Measurements from ENCODE around the gene CIB4. TPM values are rescaled to one million over a fixed set of nuclear protein-coding genes. Genes with fewer than 3 reads are reported as not detected.

CIB4 gene
- total and polyA plus RNA-seq, 2 of the 13 experiments (the other 11 are each of a cell fraction or from before 2014, with no cell fraction given) = not detected

DNA sequence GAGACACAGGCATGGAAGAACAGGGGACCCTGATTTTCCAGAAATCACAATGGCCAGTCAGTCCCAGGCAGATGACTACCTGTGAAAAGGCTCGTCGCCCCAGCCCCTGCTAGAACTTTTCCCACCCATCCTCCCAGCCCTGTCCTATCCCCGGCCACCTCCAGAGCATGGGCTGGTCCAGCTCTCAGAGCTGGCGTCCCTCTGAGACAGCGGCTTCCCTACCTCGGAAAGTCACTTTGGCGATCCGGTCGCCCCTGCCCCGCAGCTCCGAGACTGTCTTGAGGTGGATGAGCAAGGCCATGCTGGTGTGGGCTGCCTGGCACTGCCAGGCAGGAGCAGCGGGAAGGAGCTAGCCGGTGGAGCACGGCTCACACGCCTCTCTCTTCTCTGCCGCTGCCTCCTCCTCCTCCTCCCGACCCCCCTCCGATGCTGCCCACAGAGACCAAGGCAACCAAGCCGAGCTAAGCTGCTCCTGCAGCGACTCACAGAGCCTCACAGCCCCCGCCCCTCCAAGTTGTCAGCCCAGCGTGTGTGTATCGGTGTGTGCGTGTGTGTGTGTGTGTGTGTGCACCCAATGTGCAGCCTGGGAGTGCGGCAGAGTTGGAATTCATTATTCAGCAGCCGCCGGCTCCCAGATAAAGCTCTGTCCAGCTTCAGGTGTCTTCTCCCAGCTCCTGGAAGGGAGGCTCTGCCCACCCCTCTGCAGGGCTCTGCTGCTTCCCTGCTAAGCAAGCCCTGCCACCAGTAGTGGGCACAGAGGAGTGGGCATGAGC lies 82.7 kb downstream of the CIB4 start:
- intact Hi-C loops (cut with micrococcal nuclease; ENCODE audit: unreplicated experiment) = no loop called here
- no peak for DNase-seq (ENCODE audit: low spot score)
- no TSS peak for BruUV-seq (replicated peaks)
- WGBS (ENCODE audit: low lambda C conversion rate) = 14% methylated on average over 26 of the region's 27 CpGs
- no peak for ATAC-seq
- H3K4me2 ChIP-seq (ENCODE audit: low read depth, low read length) = no peak overlapping the region
- no peaks in the 10 kb centered on the region for H3K79me2 ChIP-seq (ENCODE audit: insufficient read depth, low read length)
- in situ Hi-C loops (cut with HindIII; ENCODE audit: extremely low pct_ligation_motif_present, low pct_unique_long_range_greater_than_20kb) = no loop called here
- H2AFZ ChIP-seq (ENCODE audit: low read length) = no peak overlapping the region
- H4K20me1 ChIP-seq (ENCODE audit: insufficient read depth, low read length) = no peaks in the 10 kb centered on the region; the same call in 1 of the 2 replicates
- ChIA-PET POLR2A (no interaction called here), CTCF (ENCODE audit: low intra/inter-chr PET ratio, low total read pairs) (no interaction called here)
- no peak overlapping the region for H3K27ac ChIP-seq (ENCODE audit: extremely low read length, insufficient read depth, low read length)
- no peak for FAIRE-seq
- H3K9me3 ChIP-seq (ENCODE audit: low read length) = no peaks in the 10 kb centered on the region
- H3K4me3 ChIP-seq (replicated peaks in 1 of 3; ENCODE audit: insufficient read depth in 1 of 3, low read depth in 2 of 3, low read length in 3 of 3) = no peak overlapping the region
- H3K36me3 ChIP-seq (replicated peaks in 1 of 2; ENCODE audit: control insufficient read depth in 1 of 2, insufficient read depth in 2 of 2, low read length in 2 of 2) = no peaks in the 10 kb centered on the region
- TF ChIP-seq JUNB (CRISPR knock-in tag; IDR thresholded peaks at IDR 0.05; ENCODE audit: borderline replicate concordance) (no peak), EZH2 (conservative IDR thresholded peaks at IDR 0.05; ENCODE audit: low read depth, low read length) (peak; percentile 35; the same call in 1 of the 2 replicates)
- H3K9ac ChIP-seq (ENCODE audit: insufficient read depth, low read depth, low read length) = no peak overlapping the region
- H3K27me3 ChIP-seq (ENCODE audit: control insufficient read depth in 1 of 2, insufficient read depth in 2 of 2, low read length in 2 of 2) = peaks cover 18 to 94% of the 10 kb centered on the region in 2 experiments
- peaks cover 13% of the 10 kb centered on the region for H3K4me1 ChIP-seq (ENCODE audit: insufficient read depth, low read length)

DNA sequence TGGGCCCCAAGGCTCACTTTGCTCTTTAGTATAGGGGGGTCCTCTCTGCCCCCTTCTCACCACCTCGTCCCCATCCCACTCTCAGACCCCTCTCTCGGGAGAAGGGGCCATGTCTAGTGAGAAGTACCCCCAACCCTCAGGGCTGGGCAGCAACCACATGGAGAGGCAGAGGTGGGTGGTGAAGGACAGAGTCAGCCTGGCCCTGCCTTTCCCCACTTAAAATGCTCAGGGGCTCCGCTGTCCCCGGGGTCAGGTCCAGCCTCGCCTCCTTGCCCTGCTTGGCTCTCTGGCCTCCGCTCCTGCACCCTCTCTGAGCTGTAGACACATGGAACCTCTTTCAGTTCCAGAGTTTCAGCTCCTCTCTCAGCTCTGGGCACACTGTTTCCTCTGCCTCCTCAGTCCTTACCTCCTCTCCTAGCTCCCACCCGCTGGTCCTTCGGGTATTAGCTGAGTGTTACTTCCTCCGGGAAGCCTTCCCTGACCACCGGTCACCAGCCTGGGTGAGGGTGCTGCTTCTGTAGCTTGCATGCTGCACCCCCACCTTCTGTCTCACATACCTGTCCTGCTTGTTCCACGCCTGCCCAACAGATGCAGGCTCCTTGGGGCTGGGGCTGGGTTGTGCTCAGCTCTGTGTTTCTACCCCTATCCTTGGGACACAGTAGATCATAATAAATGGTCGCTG lies 83.8 kb downstream of the CIB4 start:
- ATAC-seq = no peak
- H3K79me2 ChIP-seq (ENCODE audit: insufficient read depth, low read length) = no peaks in the 10 kb centered on the region
- in situ Hi-C loops (cut with HindIII; ENCODE audit: extremely low pct_ligation_motif_present, low pct_unique_long_range_greater_than_20kb) (no loop called here), intact Hi-C loops (cut with micrococcal nuclease; ENCODE audit: unreplicated experiment) (no loop called here)
- H3K9ac ChIP-seq (ENCODE audit: insufficient read depth, low read depth, low read length) = no peak overlapping the region
- no peaks in the 10 kb centered on the region; the same call in 1 of the 2 replicates for H4K20me1 ChIP-seq (ENCODE audit: insufficient read depth, low read length)
- no TSS peak for BruUV-seq (replicated peaks)
- POLR2A ChIA-PET = no interaction called here
- no peak for DNase-seq (ENCODE audit: low spot score)
- no peak overlapping the region for H3K27ac ChIP-seq (ENCODE audit: extremely low read length, insufficient read depth, low read length)
- CTCF ChIA-PET (ENCODE audit: low intra/inter-chr PET ratio, low total read pairs) = no interaction called here
- H3K4me1 ChIP-seq (ENCODE audit: insufficient read depth, low read length) = peaks cover 7% of the 10 kb centered on the region
- H3K4me3 ChIP-seq (replicated peaks in 1 of 3; ENCODE audit: insufficient read depth in 1 of 3, low read depth in 2 of 3, low read length in 3 of 3) = no peak overlapping the region
- WGBS (ENCODE audit: low lambda C conversion rate) = 22% methylated on average over 12 of the region's 12 CpGs
- H3K36me3 ChIP-seq (replicated peaks in 1 of 2; ENCODE audit: control insufficient read depth in 1 of 2, insufficient read depth in 2 of 2, low read length in 2 of 2) = no peaks in the 10 kb centered on the region
- no peak for FAIRE-seq
- no peak overlapping the region for H3K4me2 ChIP-seq (ENCODE audit: low read depth, low read length)
- H3K27me3 ChIP-seq (ENCODE audit: control insufficient read depth in 1 of 2, insufficient read depth in 2 of 2, low read length in 2 of 2) = peaks cover 18 to 89% of the 10 kb centered on the region in 2 experiments; a peak in 4 of 5 replicates
- H3K9me3 ChIP-seq (ENCODE audit: low read length) = no peaks in the 10 kb centered on the region
- no peak overlapping the region for H2AFZ ChIP-seq (ENCODE audit: low read length)
- TF ChIP-seq PRDM15 (CRISPR knock-in tag; IDR thresholded peaks at IDR 0.05) (no peak), ZNF253 (CRISPR knock-in tag; IDR thresholded peaks at IDR 0.05; ENCODE audit: borderline replicate concordance) (no peak), RFXAP (CRISPR knock-in tag; IDR thresholded peaks at IDR 0.05; ENCODE audit: borderline replicate concordance) (no peak)
- TF ChIP-seq, protein P1, sequence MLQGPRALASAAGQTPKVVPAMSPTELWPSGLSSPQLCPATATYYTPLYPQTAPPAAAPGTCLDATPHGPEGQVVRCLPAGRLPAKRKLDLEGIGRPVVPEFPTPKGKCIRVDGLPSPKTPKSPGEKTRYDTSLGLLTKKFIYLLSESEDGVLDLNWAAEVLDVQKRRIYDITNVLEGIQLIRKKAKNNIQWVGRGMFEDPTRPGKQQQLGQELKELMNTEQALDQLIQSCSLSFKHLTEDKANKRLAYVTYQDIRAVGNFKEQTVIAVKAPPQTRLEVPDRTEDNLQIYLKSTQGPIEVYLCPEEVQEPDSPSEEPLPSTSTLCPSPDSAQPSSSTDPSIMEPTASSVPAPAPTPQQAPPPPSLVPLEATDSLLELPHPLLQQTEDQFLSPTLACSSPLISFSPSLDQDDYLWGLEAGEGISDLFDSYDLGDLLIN (CRISPR knock-in tag; IDR thresholded peaks at IDR 0.05; ENCODE audit: borderline replicate concordance) = no peak
- TF ChIP-seq, protein P2, sequence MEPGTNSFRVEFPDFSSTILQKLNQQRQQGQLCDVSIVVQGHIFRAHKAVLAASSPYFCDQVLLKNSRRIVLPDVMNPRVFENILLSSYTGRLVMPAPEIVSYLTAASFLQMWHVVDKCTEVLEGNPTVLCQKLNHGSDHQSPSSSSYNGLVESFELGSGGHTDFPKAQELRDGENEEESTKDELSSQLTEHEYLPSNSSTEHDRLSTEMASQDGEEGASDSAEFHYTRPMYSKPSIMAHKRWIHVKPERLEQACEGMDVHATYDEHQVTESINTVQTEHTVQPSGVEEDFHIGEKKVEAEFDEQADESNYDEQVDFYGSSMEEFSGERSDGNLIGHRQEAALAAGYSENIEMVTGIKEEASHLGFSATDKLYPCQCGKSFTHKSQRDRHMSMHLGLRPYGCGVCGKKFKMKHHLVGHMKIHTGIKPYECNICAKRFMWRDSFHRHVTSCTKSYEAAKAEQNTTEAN (CRISPR knock-in tag; conservative IDR thresholded peaks at IDR 0.05) = no peak

All from HepG2 (cell line).